Mesenteric fat pad (tissue), 1 donor: Measurements from ENCODE around the gene NUDT21. TPM values are rescaled to one million over a fixed set of nuclear protein-coding genes. Genes with fewer than 3 reads are reported as not detected.
A peak's percentile ranks its signal among the peaks of the same experiment; 100 is the strongest.

Experiments used
- DNase-seq: peaks from one replicate; pipeline ENCODE4 v3.0.0-alpha.2; 2020; ENCODE audit warnings: low spot score
- total RNA-seq: library from RNA; stranded (reverse); fragmentation: NEBNext Ultra II Directional; extraction: Animal tissue kit (Norgen Biotek cat#: 25700); gene quantifications from one replicate; pipeline ENCODE4 v1.2.1, GENCODE V29; 2021
- donor health status: DM: yes; HTN: yes; CAD: no.

NUDT21 gene
- total RNA-seq, 1 donor from 2014 or later = 71.1 TPM

- DNase-seq = no peak
Observed at GRCh38 chr16:56462064-56462796, 11.1 kb upstream of the NUDT21 start.

- no peak for DNase-seq
Observed at GRCh38 chr16:56460101-56460500, 9.0 kb upstream of the NUDT21 start.

GRCh38 chr16:56457927-56458470, 6.9 kb upstream of the NUDT21 start:
- DNase-seq = no peak

DNA sequence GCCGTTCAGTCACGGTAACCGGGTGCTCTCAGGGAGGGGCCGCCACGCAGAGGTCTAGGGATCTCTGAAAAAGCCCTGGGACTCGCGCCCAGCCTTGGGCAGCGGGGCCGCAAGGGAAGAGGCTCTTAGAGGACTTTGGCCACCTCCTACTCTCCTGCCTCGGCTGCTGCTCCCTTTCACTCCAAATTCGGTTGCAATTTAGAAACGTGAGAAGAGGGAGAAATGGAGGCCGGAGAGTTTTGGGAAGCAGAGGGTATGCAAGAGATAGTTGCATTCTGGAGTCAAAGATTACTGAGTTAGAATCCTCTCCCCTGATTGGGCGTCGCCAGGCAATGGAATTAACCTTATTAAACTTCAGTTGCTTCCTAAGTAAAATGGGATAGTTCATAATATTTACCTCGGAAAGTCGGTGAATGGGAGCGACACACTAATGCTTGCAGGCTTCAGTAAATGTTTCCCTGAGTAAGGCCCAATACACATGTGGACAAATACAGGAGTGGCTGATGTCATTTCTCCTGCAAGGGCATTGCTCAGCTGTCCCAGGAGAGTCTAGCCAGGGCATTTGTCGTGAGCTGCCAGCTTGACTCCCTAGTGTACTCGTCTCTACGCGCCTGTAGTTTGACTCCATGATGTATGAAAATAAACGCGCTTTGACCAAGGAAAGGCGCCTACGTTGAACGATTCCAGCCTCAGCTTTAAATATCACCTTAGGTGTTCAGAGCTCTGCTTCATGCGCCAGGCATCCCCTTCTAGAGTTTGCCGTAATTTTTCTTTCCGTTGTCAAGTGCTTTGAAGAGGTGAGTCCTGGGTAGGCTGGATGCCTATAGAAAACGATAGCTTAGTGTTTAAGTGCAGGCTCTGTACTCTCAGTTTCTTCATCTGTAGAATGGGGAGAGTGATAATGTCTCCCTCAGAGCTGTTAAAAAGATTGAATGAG, 889 bp upstream of the NUDT21 start:
- DNase-seq = no peak

- DNase-seq = no peak
Observed at GRCh38 chr16:56450275-56450985, 702 bp downstream of the NUDT21 start.

DNA sequence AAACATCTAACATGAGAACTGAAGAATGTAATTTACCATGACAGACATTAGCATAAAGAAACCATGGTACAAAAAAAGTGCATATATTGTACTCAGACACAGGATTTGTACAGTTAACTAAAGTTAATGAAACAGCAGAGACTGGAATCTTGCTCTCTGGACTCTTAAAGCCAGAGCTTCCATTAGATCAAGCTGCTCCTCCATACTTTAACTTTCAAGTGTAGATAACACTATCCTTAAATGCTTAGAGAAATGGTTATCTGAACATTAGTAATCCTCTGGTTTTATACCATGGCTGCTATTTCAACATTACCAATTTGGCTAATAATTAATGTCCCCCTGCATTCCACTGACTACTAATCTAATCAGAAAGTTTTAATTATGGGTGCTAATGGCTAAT, 3.1 kb downstream of the NUDT21 start:
- no peak for DNase-seq

GRCh38 chr16:56447286-56447685, 3.8 kb downstream of the NUDT21 start:
- no peak for DNase-seq

DNA sequence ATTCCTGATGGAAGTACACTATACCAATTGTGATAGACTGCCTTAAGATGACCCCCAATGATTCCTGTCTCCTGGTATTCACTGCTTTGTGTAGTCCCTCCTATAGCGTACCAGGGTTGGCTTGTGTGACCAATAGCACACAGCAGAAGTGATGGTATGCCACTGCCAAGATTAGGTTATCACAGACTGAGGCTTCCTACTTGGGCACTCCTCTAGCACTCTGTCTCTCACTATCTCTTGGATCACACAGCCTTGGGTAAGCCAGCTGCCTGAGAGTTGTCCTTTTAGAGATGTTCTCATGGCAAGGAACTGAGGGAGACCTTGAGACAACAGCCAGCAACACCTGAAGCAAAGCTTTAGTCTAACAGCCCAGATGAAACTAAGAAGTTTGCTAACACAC, 13.1 kb downstream of the NUDT21 start:
- no peak for DNase-seq

DNA sequence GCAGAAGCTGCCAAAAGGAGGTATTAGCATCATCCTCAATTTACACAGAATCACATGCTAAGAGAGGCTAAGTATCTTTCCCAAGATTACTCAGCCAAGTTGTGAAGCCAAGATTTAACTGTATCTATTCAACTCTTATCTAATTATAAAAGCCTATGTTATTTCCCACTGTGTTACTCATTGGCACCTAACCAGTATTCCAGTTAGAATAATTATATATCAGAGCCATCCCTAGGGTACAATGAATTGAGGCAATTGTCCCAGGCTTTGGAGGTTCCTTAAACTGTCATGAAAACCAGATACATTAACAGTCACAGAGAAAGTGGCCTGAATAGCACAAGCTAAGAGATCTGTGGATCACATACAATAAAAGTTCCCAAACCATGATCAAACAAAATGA, 14.9 kb downstream of the NUDT21 start:
- DNase-seq = no peak

- no peak for DNase-seq
Observed at GRCh38 chr16:56428091-56428490, 23.0 kb downstream of the NUDT21 start.

DNA sequence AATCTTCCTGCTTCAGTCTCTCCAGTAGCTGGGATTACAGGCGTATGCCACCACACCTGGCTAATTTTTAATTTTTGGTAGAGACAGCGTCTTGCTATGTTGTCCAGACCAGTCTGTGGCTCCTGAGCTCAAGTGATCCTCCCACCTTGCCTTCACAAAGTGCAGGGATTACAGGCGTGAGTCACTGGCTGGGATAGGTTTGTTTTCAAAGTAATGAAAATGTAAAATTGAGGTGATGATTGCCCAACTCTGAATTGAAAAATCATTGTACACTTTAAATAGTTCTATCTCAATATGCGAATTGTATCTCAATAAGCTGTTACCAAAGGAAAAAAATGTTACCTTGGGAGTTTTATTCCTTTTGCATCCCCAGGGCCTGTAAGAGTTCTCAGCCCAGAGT, 24.5 kb downstream of the NUDT21 start:
- DNase-seq = no peak

- peak; percentile 90 for DNase-seq
Observed at GRCh38 chr16:56425439-56425832, 25.7 kb downstream of the NUDT21 start, which contains the start of gene AMFR. AMFR (minus strand) TSS chr16:56425545; CDS start chr16:56425327, 218 bp downstream.

DNA sequence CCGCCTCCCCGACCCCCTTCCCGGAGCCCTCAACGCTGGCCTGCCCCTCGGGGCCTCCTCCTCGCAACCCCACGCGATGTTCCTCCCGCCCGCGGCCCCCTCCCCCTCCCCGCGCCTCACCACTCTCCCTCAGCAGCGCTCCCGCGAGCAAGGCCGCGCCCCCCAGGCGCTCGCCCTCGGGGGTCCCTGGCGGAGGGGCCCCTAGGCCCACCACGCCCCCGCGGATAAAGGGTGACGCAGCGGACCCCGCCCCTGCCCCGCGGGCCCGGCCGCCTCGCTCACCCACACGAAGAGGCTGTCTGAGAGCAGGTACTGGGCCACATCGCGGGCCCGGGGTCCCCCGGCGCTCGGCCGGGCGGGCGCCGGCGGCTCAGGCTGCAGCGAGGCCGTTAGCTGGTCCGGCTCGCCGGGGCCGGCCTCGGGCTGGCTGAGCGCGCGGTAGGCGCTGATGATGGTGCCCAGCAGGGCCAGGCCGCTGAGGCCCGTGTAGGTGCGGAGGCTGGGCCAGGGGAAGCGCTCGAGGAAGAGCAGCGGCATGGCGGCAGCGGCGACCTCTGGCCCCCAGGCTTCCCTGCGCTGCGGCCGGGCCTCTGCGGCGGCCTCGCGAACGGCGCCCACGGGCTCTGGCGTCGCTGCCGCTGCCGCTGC, 26.2 kb downstream of the NUDT21 start:
- no peak for DNase-seq

GRCh38 chr16:56424404-56424764, 26.7 kb downstream of the NUDT21 start:
- no peak for DNase-seq

DNA sequence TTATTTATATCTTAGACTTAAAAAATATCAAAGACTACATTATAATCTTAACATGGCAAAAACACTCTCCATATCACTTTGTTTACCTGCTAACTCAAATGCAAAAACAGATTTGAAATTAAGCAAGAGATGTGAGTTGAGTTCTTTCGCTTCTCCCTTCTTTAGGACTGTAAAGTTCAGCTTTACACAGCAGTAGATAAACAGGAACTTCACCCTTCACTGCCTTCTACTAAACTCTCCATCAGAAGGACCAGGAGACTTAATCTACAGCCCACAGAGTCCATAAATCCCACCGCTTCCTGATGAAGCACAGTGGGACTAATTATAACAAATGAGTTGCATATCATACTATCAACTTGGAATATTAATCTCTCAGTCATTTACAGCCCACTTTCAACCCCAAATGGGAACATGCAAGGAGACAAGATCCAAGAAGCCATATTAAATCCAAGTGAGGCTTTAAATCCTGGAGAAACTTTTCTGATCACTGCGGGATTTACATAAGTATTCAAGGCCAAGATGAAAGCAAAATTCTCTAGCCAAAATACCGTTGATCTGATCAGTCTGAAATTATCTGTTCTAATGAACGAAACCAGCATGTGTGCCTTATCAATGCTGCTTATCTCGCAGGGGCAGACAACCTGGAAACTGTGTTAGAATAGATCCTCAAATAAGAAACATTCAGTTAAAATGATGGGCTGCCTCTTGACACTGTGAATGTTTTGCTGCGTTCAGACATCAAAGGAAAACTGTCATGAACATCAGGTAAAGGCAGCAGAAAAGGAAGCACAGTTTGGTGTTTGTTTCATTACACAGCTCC, 27.3 kb downstream of the NUDT21 start:
- no peak for DNase-seq

- no peak for DNase-seq
Observed at GRCh38 chr16:56422896-56423441, 28.2 kb downstream of the NUDT21 start.

GRCh38 chr16:56421976-56422669, 29.0 kb downstream of the NUDT21 start:
- DNase-seq = no peak

- DNase-seq = no peak
Observed at GRCh38 chr16:56421313-56421712, 29.8 kb downstream of the NUDT21 start.

- no peak for DNase-seq
Observed at GRCh38 chr16:56420613-56421012, 30.5 kb downstream of the NUDT21 start.
